GM19351 (cell line): Measurements from ENCODE around the gene HCK.
A peak's percentile ranks its signal among the peaks of the same experiment; 100 is the strongest.

ENCODE experiments used
- ATAC-seq: cut with Tn5 transposase; IDR thresholded peaks from one replicate; pipeline ENCODE4 v1.9.1; 2021; ENCODE audit warnings: mild to moderate bottlenecking, moderate library complexity; ENCODE audit not compliant: unreplicated experiment

The HCK gene

GRCh38 chr20:32125506-32125905 lies 73.5 kb downstream of the HCK start:
- no peak for ATAC-seq

- ATAC-seq, result no peak
Measured at GRCh38 chr20:32126919-32127318, 74.9 kb downstream of the HCK start.

- no peak for ATAC-seq
Measured at GRCh38 chr20:32127347-32127746, 75.3 kb downstream of the HCK start.

GRCh38 chr20:32128167-32128566 lies 76.1 kb downstream of the HCK start:
- no peak for ATAC-seq

GRCh38 chr20:32129863-32130262 lies 77.8 kb downstream of the HCK start:
- no peak for ATAC-seq

- ATAC-seq, result no peak
Measured at GRCh38 chr20:32130352-32130751, 78.3 kb downstream of the HCK start.

GRCh38 chr20:32130965-32131364 lies 78.9 kb downstream of the HCK start:
- ATAC-seq, result no peak

GRCh38 chr20:32132911-32133549 lies 81.0 kb downstream of the HCK start:
- peak; percentile 92 for ATAC-seq

GRCh38 chr20:32134026-32134425 lies 82.0 kb downstream of the HCK start:
- no peak for ATAC-seq

- no peak for ATAC-seq
Measured at GRCh38 chr20:32135983-32136515, 84.0 kb downstream of the HCK start.

GRCh38 chr20:32138921-32139320 lies 86.9 kb downstream of the HCK start:
- ATAC-seq, result no peak

- ATAC-seq, result no peak
Measured at GRCh38 chr20:32139947-32140346, 87.9 kb downstream of the HCK start.

GRCh38 chr20:32140603-32141002 lies 88.6 kb downstream of the HCK start:
- no peak for ATAC-seq

- ATAC-seq, result no peak
Measured at GRCh38 chr20:32141465-32141980, 89.5 kb downstream of the HCK start.

GRCh38 chr20:32142088-32142487 lies 90.0 kb downstream of the HCK start:
- no peak for ATAC-seq

GRCh38 chr20:32142991-32143390 lies 90.9 kb downstream of the HCK start:
- ATAC-seq, result no peak

GRCh38 chr20:32144898-32145662 lies 93.0 kb downstream of the HCK start:
- ATAC-seq, result no peak

- ATAC-seq, result no peak
Measured at GRCh38 chr20:32149566-32150170, 97.6 kb downstream of the HCK start.

- ATAC-seq, result no peak
Measured at GRCh38 chr20:32150291-32150848, 98.3 kb downstream of the HCK start.
